ENCODE results near the gene MFAP5. TPM values are rescaled to one million over a fixed set of nuclear protein-coding genes. Genes with fewer than 3 reads are reported as not detected.
A peak's percentile ranks its signal among the peaks of the same experiment; 100 is the strongest.

Gene MFAP5
- total RNA-seq (2021) (14.6 and 18.9 TPM in 2 replicates), Bru-seq, nascent RNA (percentile 85 among the genes with signal in this experiment), BruChase-seq, experiment 1, labeled RNA remaining after a 2-hour chase (percentile 79 among the genes with signal in this experiment), BruChase-seq, experiment 2, labeled RNA remaining after a 6-hour chase (percentile 79 among the genes with signal in this experiment)
- long read RNA-seq, transcript MFAP5-201 (10 exons, 2,845 nt): major isoform, 20 of 40 reads
- long read RNA-seq, transcript MFAP5-202 (9 exons, 1,195 nt): minor isoform, 8 of 40 reads
- long read RNA-seq, partial matches to known transcripts: 2 of 40 reads
- long read RNA-seq, other reads (novel, unspliced or antisense): 5 of 40 reads

- Histone ChIP-seq H3K27me3 (ENCODE audit: insufficient read depth, low read depth) (peaks cover 4% of the 10 kb centered on the region; the same call in 1 of the 2 replicates), H3K9me2 (ENCODE audit: insufficient read depth) (no peaks in the 10 kb centered on the region), H3K4me3 (no peak within 1 kb of the TSS), H3K79me2 (ENCODE audit: low read depth) (no peaks in the 10 kb centered on the region), H4K20me1 (ENCODE audit: insufficient read depth) (no peaks in the 10 kb centered on the region), H3F3A (ENCODE audit: insufficient read depth, low read depth) (no peaks in the 10 kb centered on the region), H3K27ac (no peak within 1 kb of the TSS), H3K9me3 (ENCODE audit: insufficient read depth, low read depth) (no peaks in the 10 kb centered on the region), H3K4me1 (replicated peaks; ENCODE audit: insufficient read depth) (0 out of 2 replicates have a peak, but pooled peaks cover 7% of the 10 kb centered on the region), H3K36me3 (ENCODE audit: low read depth) (no peaks in the 10 kb centered on the region), H2AFZ (no peak within 1 kb of the TSS), H3K4me2 (no peak within 1 kb of the TSS)
- ChIA-PET CTCF (interaction anchor here (0.7 kb wide), 2 partner anchors 19 to 106 kb away, joined by 6 to 14 read pairs; no protein-coding TSS in a partner anchor), POLR2A (ENCODE audit: unreplicated experiment) (interaction anchor here (0.7 to 1.0 kb wide), 2 partner anchors 19 to 491 kb away, joined by 11 to 20 read pairs; no protein-coding TSS in a partner anchor)
- DNase-seq: peak in 1 of 2 experiments; percentile 56
- intact Hi-C loops (cut with micrococcal nuclease; ENCODE audit: unreplicated experiment): loop anchor here (1.0 kb wide), 1 partner anchor 19 kb away; no protein-coding TSS in a partner anchor
- TF ChIP-seq CTCF (conservative IDR thresholded peaks at IDR 0.05) (no peak), EZH2 (IDR thresholded peaks at IDR 0.05; ENCODE audit: low read depth) (no peak)
- BruUV-seq (replicated peaks): no TSS peak
Measured at GRCh38 chr12:8662593-8662992, at the start of gene MFAP5. TSS of gene MFAP5 (minus strand) at chr12:8662826. CDS start at chr12:8662104, 722 bp downstream.

GRCh38 chr12:8709124-8709830 lies 46.7 kb upstream of the MFAP5 start:
- no peak overlapping the region for H3K27ac ChIP-seq
- no peak overlapping the region for H3K4me2 ChIP-seq
- H3K9me2 ChIP-seq (ENCODE audit: insufficient read depth): no peaks in the 10 kb centered on the region
- no peaks in the 10 kb centered on the region for H3K9me3 ChIP-seq (ENCODE audit: insufficient read depth, low read depth)
- H3K4me3 ChIP-seq: no peak overlapping the region
- H3K36me3 ChIP-seq (ENCODE audit: low read depth): no peaks in the 10 kb centered on the region
- intact Hi-C loops (cut with micrococcal nuclease; ENCODE audit: unreplicated experiment): no loop called here
- H2AFZ ChIP-seq: no peak overlapping the region
- H3K79me2 ChIP-seq (ENCODE audit: low read depth): 0 out of 2 replicates have a peak, but pooled peaks cover 9% of the 10 kb centered on the region
- POLR2A ChIA-PET (ENCODE audit: unreplicated experiment): no interaction called here
- DNase-seq: no peak
- no peaks in the 10 kb centered on the region; the same call in 1 of the 2 replicates for H3F3A ChIP-seq (ENCODE audit: insufficient read depth, low read depth)
- no TSS peak for BruUV-seq (replicated peaks)
- TF ChIP-seq CTCF (conservative IDR thresholded peaks at IDR 0.05) (no peak), EZH2 (IDR thresholded peaks at IDR 0.05; ENCODE audit: low read depth) (no peak)
- peaks cover 7% of the 10 kb centered on the region for H4K20me1 ChIP-seq (ENCODE audit: insufficient read depth)
- H3K4me1 ChIP-seq (replicated peaks; ENCODE audit: insufficient read depth): no peaks in the 10 kb centered on the region
- CTCF ChIA-PET: interaction anchor here (0.8 kb wide), 1 partner anchor 128 kb away, joined by 10 read pairs; no protein-coding TSS in a partner anchor
- no peaks in the 10 kb centered on the region for H3K27me3 ChIP-seq (ENCODE audit: insufficient read depth, low read depth)

- Histone ChIP-seq H3F3A (ENCODE audit: insufficient read depth, low read depth) (peaks cover 3% of the 10 kb centered on the region; the same call in 1 of the 2 replicates), H3K79me2 (ENCODE audit: low read depth) (peaks cover 56% of the 10 kb centered on the region), H3K36me3 (ENCODE audit: low read depth) (no peaks in the 10 kb centered on the region; the same call in 1 of the 2 replicates), H3K4me1 (replicated peaks; ENCODE audit: insufficient read depth) (peaks cover 16% of the 10 kb centered on the region), H2AFZ (no peak overlapping the region), H3K4me2 (no peak overlapping the region), H3K9me2 (ENCODE audit: insufficient read depth) (no peaks in the 10 kb centered on the region), H3K4me3 (no peak overlapping the region), H3K27ac (no peak overlapping the region), H3K27me3 (ENCODE audit: insufficient read depth, low read depth) (no peaks in the 10 kb centered on the region), H4K20me1 (ENCODE audit: insufficient read depth) (peaks cover 29% of the 10 kb centered on the region), H3K9me3 (ENCODE audit: insufficient read depth, low read depth) (no peaks in the 10 kb centered on the region)
- POLR2A ChIA-PET (ENCODE audit: unreplicated experiment): interaction anchor here (0.5 to 0.6 kb wide), 2 partner anchors 8 to 10 kb away, joined by 3 to 5 read pairs; no protein-coding TSS in a partner anchor
- no peak for DNase-seq
- no TSS peak for BruUV-seq (replicated peaks)
- no peak for TF ChIP-seq CTCF (conservative IDR thresholded peaks at IDR 0.05)
- no peak for TF ChIP-seq EZH2 (IDR thresholded peaks at IDR 0.05; ENCODE audit: low read depth)
- intact Hi-C loops (cut with micrococcal nuclease; ENCODE audit: unreplicated experiment): no loop called here
- CTCF ChIA-PET: interaction anchor here (0.6 to 1.0 kb wide), 2 partner anchors 12 to 45 kb away, joined by 4 read pairs; no protein-coding TSS in a partner anchor
Measured at GRCh38 chr12:8702159-8702558, 39.5 kb upstream of the MFAP5 start.

Data from PC-9 (cell line).